Type B pancreatic cell (in vitro differentiated cells): ENCODE measurements around the gene DPYSL4. TPM values are rescaled to one million over a fixed set of nuclear protein-coding genes. Genes with fewer than 3 reads are reported as not detected.

Experiments used
- DNase-seq: peaks from one replicate; pipeline ENCODE4 v3.0.0; 2021; ENCODE audit warnings: mixed read lengths; ENCODE audit not compliant: unreplicated experiment; ENCODE audit errors: extremely low spot score
- H3K27ac Mint-ChIP-seq: 2 replicates; pipeline ENCODE4 v1.8.0; 2021; ENCODE audit warnings: mild to moderate bottlenecking, mixed read lengths
- H3K27me3 Mint-ChIP-seq: 2 replicates; pipeline ENCODE4 v1.8.0; 2021; ENCODE audit warnings: mixed read lengths
- H3K36me3 Mint-ChIP-seq: 2 replicates; pipeline ENCODE4 v1.8.0; 2021; ENCODE audit warnings: mixed read lengths
- H3K4me1 Mint-ChIP-seq: one replicate; pipeline ENCODE4 v1.8.0; 2021; ENCODE audit warnings: mixed read lengths; ENCODE audit not compliant: unreplicated experiment
- H3K4me3 Mint-ChIP-seq: 2 replicates; pipeline ENCODE4 v1.8.0; 2021; ENCODE audit warnings: mild to moderate bottlenecking, mixed read lengths
- H3K9me3 Mint-ChIP-seq: 2 replicates; pipeline ENCODE4 v1.8.0; 2021; ENCODE audit warnings: mixed read lengths
- long read RNA-seq: library from polyadenylated mRNA; unstranded; transcript quantifications from one replicate; pipeline ENCODE4 v2.0.0, GENCODE V29; 2020
- total RNA-seq: library from RNA; stranded (reverse); gene quantifications from 2 replicates; pipeline ENCODE4 v1.2.1, GENCODE V29; 2021; ENCODE audit warnings: low replicate concordance
- TF ChIP-seq, protein P1 (sequence below): fragments of 200-600 bp; sonication (generic); conservative IDR thresholded peaks from 2 replicates; pipeline ENCODE4 v1.5.0; 2021; ENCODE audit warnings: antibody characterized with exemption, mild to moderate bottlenecking

Gene DPYSL4
- 11.7 and 61.9 TPM in 2 replicates for total RNA-seq
- long read RNA-seq = 0 reads

DNA sequence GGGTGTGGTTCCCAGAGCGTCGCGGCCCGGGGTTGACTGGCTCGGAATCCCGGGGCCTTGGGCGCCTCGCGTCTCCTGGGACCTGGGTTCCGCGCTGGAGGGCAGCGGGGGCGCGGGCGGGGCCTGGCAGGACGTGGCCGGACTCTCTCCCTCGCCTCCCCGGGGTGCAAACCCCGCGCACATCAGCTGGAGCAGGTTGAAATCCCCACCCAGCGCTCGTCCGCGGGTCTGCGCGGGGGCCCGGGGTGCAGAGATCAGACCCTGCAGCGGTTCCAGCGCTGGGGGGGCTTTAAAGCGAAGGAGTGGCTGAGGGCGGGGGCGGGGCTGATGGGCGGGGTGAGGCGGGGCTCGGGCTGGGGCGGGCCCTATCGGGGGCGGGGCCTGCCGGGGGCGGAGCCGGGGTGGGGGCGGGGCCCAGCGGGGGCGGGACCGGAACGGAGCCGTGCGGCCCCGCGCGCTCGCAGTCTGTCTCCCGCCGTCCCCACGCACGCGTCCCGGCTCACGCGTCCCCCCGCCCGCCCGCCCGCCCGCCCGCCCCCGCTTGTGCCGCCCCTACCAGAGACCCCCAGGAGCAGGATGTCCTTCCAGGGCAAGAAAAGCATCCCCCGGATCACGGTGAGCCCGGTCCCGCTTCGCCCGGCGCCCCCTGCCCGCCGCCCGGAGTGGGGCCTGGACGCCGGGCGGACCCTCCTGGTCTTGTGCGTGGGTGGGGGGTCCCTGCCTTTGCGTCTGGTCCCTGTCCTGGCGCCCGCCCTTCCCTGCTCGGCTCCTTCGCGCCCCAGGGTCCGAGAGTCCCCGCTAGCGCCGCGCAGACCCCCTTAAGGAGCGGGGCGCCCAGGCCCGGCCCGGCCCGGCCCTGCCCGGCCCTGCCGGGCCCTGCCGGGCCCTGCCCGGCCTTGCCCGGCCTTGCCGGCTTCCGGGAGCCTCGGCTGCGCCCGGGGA is at the start of gene DPYSL4:
TSS of gene DPYSL4 (plus strand) at position 461 of the 942 bp plus-strand sequence. CDS start at position 577, 116 bp downstream.
- no peak for DNase-seq
- H3K27me3 Mint-ChIP-seq = peaks cover 56% of the 10 kb centered on the region
- no peak within 1 kb of the TSS for H3K27ac Mint-ChIP-seq

DNA sequence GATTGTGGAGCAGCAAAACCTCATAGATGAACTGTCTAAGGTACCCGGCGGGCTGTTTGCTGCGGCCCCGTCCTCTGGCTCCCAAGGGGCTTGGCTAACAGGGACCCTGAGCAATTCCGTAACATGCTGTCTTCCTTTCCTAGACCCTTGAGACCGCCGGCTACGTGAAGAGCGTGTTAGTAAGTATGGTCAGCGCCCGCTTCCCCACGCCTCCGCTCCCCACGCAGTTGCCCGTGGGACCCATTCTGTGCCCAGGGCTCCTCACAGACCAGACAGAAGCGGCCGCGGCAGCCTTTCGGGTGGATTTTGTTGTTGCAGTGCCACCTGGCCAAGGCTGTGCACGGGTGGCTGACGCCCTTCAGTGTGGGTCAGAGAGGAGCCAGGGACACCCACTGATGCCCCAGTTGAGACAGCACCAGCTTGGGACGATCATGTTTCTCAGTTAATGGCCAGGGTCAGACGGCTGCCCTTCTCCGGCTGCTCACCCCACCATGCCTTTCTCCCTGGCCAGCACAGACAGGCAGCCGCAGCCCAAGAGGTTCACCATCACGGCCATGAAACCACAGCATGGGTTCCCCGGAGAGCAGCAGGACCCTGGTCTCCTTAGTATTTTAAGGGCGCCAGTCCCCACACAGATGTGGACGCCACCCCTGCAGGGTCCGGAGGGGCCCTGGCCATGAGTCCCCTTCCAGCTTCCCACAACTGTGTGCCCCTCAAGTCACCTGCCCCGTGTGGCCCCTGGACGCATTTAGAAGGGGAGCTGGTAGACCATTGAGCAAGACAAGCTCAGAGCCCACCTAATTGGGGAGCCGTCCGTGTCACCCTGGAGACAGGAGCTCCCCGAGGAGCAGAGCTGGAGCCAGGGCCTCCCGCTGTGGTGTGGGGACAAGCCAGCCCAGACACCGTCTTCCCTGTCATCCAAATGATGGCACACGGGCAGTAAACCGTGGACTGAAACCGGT is 49.4 kb upstream of the DPYSL4 start:
- Mint-ChIP-seq H3K27me3 (peaks cover 3% of the 10 kb centered on the region), H3K4me3 (no peak overlapping the region), H3K4me1 (no peaks in the 10 kb centered on the region), H3K27ac (no peak overlapping the region), H3K9me3 (no peaks in the 10 kb centered on the region), H3K36me3 (no peaks in the 10 kb centered on the region)
- DNase-seq = no peak
- TF ChIP-seq, protein P1, sequence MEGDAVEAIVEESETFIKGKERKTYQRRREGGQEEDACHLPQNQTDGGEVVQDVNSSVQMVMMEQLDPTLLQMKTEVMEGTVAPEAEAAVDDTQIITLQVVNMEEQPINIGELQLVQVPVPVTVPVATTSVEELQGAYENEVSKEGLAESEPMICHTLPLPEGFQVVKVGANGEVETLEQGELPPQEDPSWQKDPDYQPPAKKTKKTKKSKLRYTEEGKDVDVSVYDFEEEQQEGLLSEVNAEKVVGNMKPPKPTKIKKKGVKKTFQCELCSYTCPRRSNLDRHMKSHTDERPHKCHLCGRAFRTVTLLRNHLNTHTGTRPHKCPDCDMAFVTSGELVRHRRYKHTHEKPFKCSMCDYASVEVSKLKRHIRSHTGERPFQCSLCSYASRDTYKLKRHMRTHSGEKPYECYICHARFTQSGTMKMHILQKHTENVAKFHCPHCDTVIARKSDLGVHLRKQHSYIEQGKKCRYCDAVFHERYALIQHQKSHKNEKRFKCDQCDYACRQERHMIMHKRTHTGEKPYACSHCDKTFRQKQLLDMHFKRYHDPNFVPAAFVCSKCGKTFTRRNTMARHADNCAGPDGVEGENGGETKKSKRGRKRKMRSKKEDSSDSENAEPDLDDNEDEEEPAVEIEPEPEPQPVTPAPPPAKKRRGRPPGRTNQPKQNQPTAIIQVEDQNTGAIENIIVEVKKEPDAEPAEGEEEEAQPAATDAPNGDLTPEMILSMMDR = no peak

More for the DNA sequence above, at the start of gene DPYSL4:
- peaks cover 14% of the 10 kb centered on the region for H3K4me1 Mint-ChIP-seq
- no peaks in the 10 kb centered on the region for H3K9me3 Mint-ChIP-seq
- TF ChIP-seq, protein P1 = peak; percentile 32
- H3K36me3 Mint-ChIP-seq = peaks cover 12% of the 10 kb centered on the region
- peak within 1 kb of the TSS; percentile 84 for H3K4me3 Mint-ChIP-seq

DNA sequence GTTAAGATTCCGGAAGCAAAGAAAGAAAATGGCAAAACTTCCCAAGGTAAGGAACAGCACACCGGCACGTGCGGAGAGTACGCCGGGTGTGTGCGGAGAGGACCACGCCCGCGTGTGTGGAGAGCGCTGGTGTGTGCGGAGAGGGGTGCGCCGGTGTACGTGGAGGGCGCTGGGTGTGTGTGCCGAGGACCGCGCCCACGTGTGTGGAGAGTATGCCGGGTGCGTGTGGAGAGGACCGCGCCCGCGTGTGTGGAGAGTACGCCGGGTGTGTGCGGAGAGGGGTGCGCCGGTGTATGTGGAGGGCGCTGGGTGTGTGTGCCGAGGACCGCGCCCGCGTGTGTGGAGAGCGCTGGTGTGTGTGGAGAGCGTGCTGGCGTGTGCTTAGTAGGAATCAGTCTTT is 48.6 kb upstream of the DPYSL4 start:
- H3K9me3 Mint-ChIP-seq = no peaks in the 10 kb centered on the region
- no peaks in the 10 kb centered on the region for H3K4me1 Mint-ChIP-seq
- H3K36me3 Mint-ChIP-seq = no peaks in the 10 kb centered on the region
- TF ChIP-seq, protein P1 = no peak
- no peak overlapping the region for H3K27ac Mint-ChIP-seq
- no peak overlapping the region for H3K4me3 Mint-ChIP-seq
- H3K27me3 Mint-ChIP-seq = peaks cover 3% of the 10 kb centered on the region
- DNase-seq = no peak

DNA sequence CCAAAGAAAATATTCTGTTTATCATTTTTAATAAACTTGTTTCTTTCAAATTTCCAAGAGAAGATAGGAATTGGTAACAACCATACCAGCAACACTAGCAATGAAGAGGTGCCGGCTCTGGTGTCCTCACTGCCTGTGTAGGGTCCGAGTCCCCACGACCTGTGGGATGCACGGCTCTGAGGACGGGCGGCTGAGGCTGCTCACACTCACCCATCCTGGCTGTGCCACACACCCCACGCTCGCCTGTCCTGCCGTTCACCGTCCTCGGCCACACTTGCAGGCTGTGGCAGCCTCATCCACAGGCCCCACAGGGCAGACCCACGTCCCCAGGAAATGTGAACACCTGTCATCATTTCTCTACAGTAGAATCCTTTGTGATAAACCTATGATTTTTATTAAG is 48.2 kb upstream of the DPYSL4 start:
- no peak for DNase-seq
- no peak overlapping the region for H3K27ac Mint-ChIP-seq
- peaks cover 3% of the 10 kb centered on the region for H3K27me3 Mint-ChIP-seq
- H3K4me3 Mint-ChIP-seq = no peak overlapping the region
- no peaks in the 10 kb centered on the region for H3K4me1 Mint-ChIP-seq
- no peaks in the 10 kb centered on the region for H3K9me3 Mint-ChIP-seq
- TF ChIP-seq, protein P1 = no peak
- H3K36me3 Mint-ChIP-seq = no peaks in the 10 kb centered on the region

DNA sequence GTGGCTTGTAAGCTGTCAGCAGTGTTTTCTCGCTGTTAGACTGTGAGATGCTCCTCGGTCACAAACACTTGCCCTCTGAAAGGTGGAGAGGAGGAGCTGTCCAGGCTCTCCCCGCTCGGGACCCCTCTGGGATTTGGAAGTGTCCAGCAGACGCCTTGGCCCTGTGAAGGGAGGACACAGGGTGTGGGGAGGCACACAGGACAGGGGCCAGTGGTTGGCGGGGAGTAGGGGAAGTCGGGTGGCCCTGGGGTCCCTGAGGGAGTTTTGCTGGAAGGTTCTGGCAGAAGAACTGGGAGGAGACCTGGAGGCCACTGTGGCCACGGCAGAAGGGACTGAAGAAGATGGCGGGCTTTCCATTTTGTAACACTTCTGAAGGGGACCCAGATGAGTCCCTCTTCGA is 47.2 kb upstream of the DPYSL4 start:
- TF ChIP-seq, protein P1 = no peak
- H3K9me3 Mint-ChIP-seq = no peaks in the 10 kb centered on the region
- DNase-seq = no peak

More for the DNA sequence above, 47.2 kb upstream of the DPYSL4 start:
- Mint-ChIP-seq H3K36me3 (no peaks in the 10 kb centered on the region), H3K27ac (no peak overlapping the region), H3K4me1 (no peaks in the 10 kb centered on the region), H3K4me3 (no peak overlapping the region), H3K27me3 (peaks cover 3% of the 10 kb centered on the region)
